GM12878 (cell line): ENCODE data around the gene ITCH. TPM values are rescaled to one million over a fixed set of nuclear protein-coding genes. Genes with fewer than 3 reads are reported as not detected.

Experiments used
- ATAC-seq: fragments of 200-7000 bp; cut with Tn5 transposase; 3 replicates; pipeline ENCODE4 v1.9.1; 2020; ENCODE audit warnings: mild to moderate bottlenecking, moderate library complexity
- BruUV-seq: library from RNA; stranded (reverse); fragments of 400-500 nt; replicated peaks from 2 replicates; lab custom pipeline; 2021; lab: Mats Ljungman, UMichigan
- CTCF ChIA-PET: fragments of 300-600 bp; sonication (Branson Sonifier 250); formaldehyde crosslinking; extraction: SDS; loops from one replicate; lab custom pipeline; 2021; ENCODE audit warnings: inconsistent platforms; lab: Yijun Ruan, JAX
- POLR2A ChIA-PET: fragments of 350-600 bp; formaldehyde crosslinking; extraction: SDS; loops from one replicate; lab custom pipeline; 2021; ENCODE audit warnings: inconsistent platforms; lab: Charles Lee
- RAD21 ChIA-PET: fragments of 300-600 bp; sonication (Branson Sonifier 250); formaldehyde crosslinking; loops from one replicate; lab custom pipeline; 2023; ENCODE audit warnings: antibody characterized with exemption; ENCODE audit not compliant: unreplicated experiment; lab: Charles Lee
- SMC1A ChIA-PET: fragments of 300-600 bp; sonication (Branson Sonifier 250); formaldehyde crosslinking; loops from one replicate; lab custom pipeline; 2023; ENCODE audit not compliant: unreplicated experiment, uncharacterized antibody; lab: Charles Lee
- DNase-seq: peaks from one replicate; pipeline ENCODE4 v3.0.0-alpha.2; 2011; ENCODE audit warnings: low read depth, low spot score
- FAIRE-seq: peaks from 3 replicates; lab custom pipeline; 2011; peaks lifted over from hg19 to GRCh38; lab: Jason Lieb, UNC
- H2AFZ ChIP-seq: 2 replicates; pipeline ENCODE4 v1.6.0; 2011; ENCODE audit warnings: low read depth, low read length, control low read depth; ENCODE audit not compliant: control insufficient read depth
- H3K27ac ChIP-seq: 2 replicates; pipeline ENCODE4 v1.5.1; 2011; ENCODE audit warnings: control low read depth; ENCODE audit not compliant: control insufficient read depth, insufficient read depth
- H3K27me3 ChIP-seq, 2 experiments: replicated peaks in 1 of 2; 2 replicates each; pipeline versions ENCODE4 v1.6.0 to v1.6.1; 2011; ENCODE audit warnings: low read length in 1 of 2; ENCODE audit not compliant: control insufficient read depth in 2 of 2, insufficient read depth in 2 of 2
- H3K36me3 ChIP-seq, 2 experiments: 2 replicates each; pipeline ENCODE4 v1.5.1; 2011; ENCODE audit warnings: low read length in 1 of 2; ENCODE audit not compliant: control insufficient read depth in 2 of 2, insufficient read depth in 2 of 2
- H3K4me1 ChIP-seq: 2 replicates; pipeline ENCODE4 v1.6.1; 2011; ENCODE audit warnings: mild to moderate bottlenecking, low read length, moderate library complexity, mixed read lengths; ENCODE audit not compliant: control insufficient read depth, insufficient read depth
- H3K4me2 ChIP-seq: 2 replicates; pipeline ENCODE4 v1.6.0; 2011; ENCODE audit warnings: control low read depth; ENCODE audit not compliant: control insufficient read depth, insufficient read depth
- H3K4me3 ChIP-seq: fragments of 200-600 bp; sonication (generic); 2 replicates; pipeline ENCODE4 v1.5.1; 2016
- H3K79me2 ChIP-seq: 2 replicates; pipeline ENCODE4 v1.6.0; 2011; ENCODE audit warnings: low read length; ENCODE audit not compliant: control insufficient read depth, insufficient read depth
- H3K9ac ChIP-seq: 2 replicates; pipeline ENCODE4 v1.8.0; 2011; ENCODE audit warnings: low read length, control low read depth, mixed read lengths; ENCODE audit not compliant: control insufficient read depth, insufficient read depth
- H3K9me3 ChIP-seq: replicated peaks from 3 replicates; pipeline ENCODE4 v1.5.1; 2011; ENCODE audit warnings: mild to moderate bottlenecking, low read length; ENCODE audit not compliant: control insufficient read depth, insufficient read depth
- H4K20me1 ChIP-seq: 2 replicates; pipeline ENCODE4 v1.6.0; 2011; ENCODE audit not compliant: control insufficient read depth, insufficient read depth
- BMI1 ChIP-seq: fragments of 450-650 bp; IDR thresholded peaks from 2 replicates; pipeline ENCODE4 v1.6.1; 2016; ENCODE audit warnings: mild to moderate bottlenecking, moderate library complexity, borderline replicate concordance
- E2F4 ChIP-seq: IDR thresholded peaks from 2 replicates; pipeline ENCODE4 v1.6.1; 2012; ENCODE audit warnings: low read depth, low read length, improper control_type of control experiment
- EGR1 ChIP-seq, 2 experiments: IDR thresholded peaks; 1 replicate in 1 of 2; 2 replicates in 1 of 2; pipeline ENCODE4 v1.6.1; 2011 to 2012; ENCODE audit warnings: low read depth in 2 of 2, low read length in 2 of 2, borderline replicate concordance in 1 of 2, mild to moderate bottlenecking in 1 of 2, moderate library complexity in 1 of 2
- EZH2 ChIP-seq: IDR thresholded peaks from 2 replicates; pipeline ENCODE4 v1.6.1; 2012; ENCODE audit warnings: low read depth, mild to moderate bottlenecking, control low read depth, inconsistent platforms, low read length, borderline replicate concordance; ENCODE audit not compliant: control insufficient read depth
- KDM1A ChIP-seq: fragments of 200-600 bp; sonication (generic); IDR thresholded peaks from 2 replicates; pipeline ENCODE4 v1.6.1; 2016; ENCODE audit warnings: borderline replicate concordance
- MTA3 ChIP-seq: IDR thresholded peaks from 2 replicates; pipeline ENCODE4 v1.6.1; 2012; ENCODE audit warnings: low read length, inconsistent platforms, borderline replicate concordance
- MYB ChIP-seq: fragments of 150-350 bp; IDR thresholded peaks from 2 replicates; pipeline ENCODE4 v1.6.1; 2014; ENCODE audit warnings: mild to moderate bottlenecking, low read depth, low read length, borderline replicate concordance
- NBN ChIP-seq: fragments of 450-650 bp; IDR thresholded peaks from 2 replicates; pipeline ENCODE4 v1.6.1; 2016
- NKRF ChIP-seq: fragments of 450-650 bp; conservative IDR thresholded peaks from 2 replicates; pipeline ENCODE4 v1.6.1; 2017; ENCODE audit warnings: mild to moderate bottlenecking, moderate library complexity
- POLR2A ChIP-seq: IDR thresholded peaks from 2 replicates; pipeline ENCODE4 v1.6.1; 2011; ENCODE audit warnings: low read depth, mild to moderate bottlenecking, low read length
- RBBP5 ChIP-seq: fragments of 200-600 bp; sonication (generic); conservative IDR thresholded peaks from 2 replicates; pipeline ENCODE4 v1.6.1; 2016
- SMC3 ChIP-seq: IDR thresholded peaks from 2 replicates; pipeline ENCODE4 v1.6.1; 2011; ENCODE audit warnings: low read length, improper control_type of control experiment, borderline replicate concordance
- SP1 ChIP-seq: IDR thresholded peaks from one replicate; pipeline ENCODE4 v1.6.1; 2011; ENCODE audit warnings: low read depth, low read length
- TARDBP ChIP-seq: IDR thresholded peaks from 2 replicates; pipeline ENCODE4 v1.6.1; 2016; ENCODE audit warnings: borderline replicate concordance
- TCF3 ChIP-seq: IDR thresholded peaks from 2 replicates; pipeline ENCODE4 v1.6.1; 2012; ENCODE audit warnings: low read depth, mild to moderate bottlenecking, low read length, borderline replicate concordance; ENCODE audit not compliant: insufficient read depth
- WGBS: methylation state at CpG from one replicate; pipeline ENCODE4 v1.1.6; 2016; ENCODE audit warnings: low lambda C conversion rate; ENCODE audit not compliant: insufficient replicate concordance, insufficient coverage; ENCODE audit errors: missing lambda C conversion rate; 5-methylcytosine and 5-hydroxymethylcytosine counted together
- in situ Hi-C: fragments of 300-500 bp; cut with MboI; formaldehyde crosslinking; loops from 9 replicates; pipeline ENCODE4 v1.14.3; 2018; ENCODE audit warnings: mixed read lengths
- intact Hi-C: fragments of 100-400 bp; cut with micrococcal nuclease; formaldehyde crosslinking; loops from one replicate; pipeline ENCODE4 v1.14.2; 2022; ENCODE audit not compliant: unreplicated experiment
- polyA plus RNA-seq, 11 experiments: library from polyadenylated mRNA; depleted of rRNA in 4 of 11; unstranded in 6 of 11; stranded (reverse) in 5 of 11; fragments of >200 nt; fragmentation: Nextera tagmentation in 4 of 11; fragmentation: Illumina TruSeq in 1 of 11; extraction: Ambion mirVana in 4 of 11; extraction: Trizol in 1 of 11; gene quantifications; 1 replicate in 1 of 11; 2 replicates in 10 of 11; pipeline versions ENCODE4 v1.2.1 to v1.2.3, GENCODE V29; 2011 to 2016; ENCODE audit warnings: inconsistent platforms in 2 of 11, missing spikeins in 2 of 11, low read depth in 1 of 11
- total RNA-seq, 4 experiments: library from RNA; depleted of rRNA in 3 of 4; stranded (reverse); fragments of >200 nt in 3 of 4; fragmentation: Illumina TruSeq in 1 of 4; extraction: Trizol in 1 of 4; gene quantifications; 2 replicates each; pipeline versions ENCODE4 v1.2.1 to v1.2.3, GENCODE V29; 2013 to 2021
- TF ChIP-seq, protein P1 (sequence below): fragments of 450-650 bp; IDR thresholded peaks from 2 replicates; pipeline ENCODE4 v1.6.1; 2017; ENCODE audit warnings: low read depth, mild to moderate bottlenecking, moderate library complexity

Gene ITCH
- total and polyA plus RNA-seq, 10 of the 15 experiments (the other 5 are each of a cell fraction or from before 2014, with no cell fraction given) = 7.5 to 46.1 (median 21.5) TPM

- TF ChIP-seq MTA3 = no peak; the same call in 1 of the 2 replicates
- no peak for TF ChIP-seq SMC3
- TF ChIP-seq KDM1A = no peak
- TF ChIP-seq NBN = peak; percentile 70; the same call in 1 of the 2 replicates
- no peak for TF ChIP-seq TARDBP
- no peak for TF ChIP-seq MYB
- TF ChIP-seq BMI1 = no peak
- no peak for TF ChIP-seq E2F4
Observed at GRCh38 chr20:34515484-34516246, 152.6 kb downstream of the ITCH start (continued).

GRCh38 chr20:34516247-34517113, 153.4 kb downstream of the ITCH start, which contains the start of gene DYNLRB1:
TSS of gene DYNLRB1 (plus strand) at chr20:34516422. CDS start at chr20:34516459, 37 bp downstream.
- H3K79me2 ChIP-seq = peaks cover 34% of the 10 kb centered on the region
- TF ChIP-seq TCF3 (no peak), NKRF (peak; percentile 74), EZH2 (no peak), SP1 (peak; percentile 71), RBBP5 (no peak), EGR1 (IDR thresholded peaks at IDR 0.05; ENCODE audit: borderline replicate concordance in 1 of 2, low read depth in 2 of 2, low read length in 2 of 2) (peak in 1 of 2 experiments; percentile 91; a peak in 2 of 3 replicates), POLR2A (peak; percentile 90)
- TF ChIP-seq, protein P1, sequence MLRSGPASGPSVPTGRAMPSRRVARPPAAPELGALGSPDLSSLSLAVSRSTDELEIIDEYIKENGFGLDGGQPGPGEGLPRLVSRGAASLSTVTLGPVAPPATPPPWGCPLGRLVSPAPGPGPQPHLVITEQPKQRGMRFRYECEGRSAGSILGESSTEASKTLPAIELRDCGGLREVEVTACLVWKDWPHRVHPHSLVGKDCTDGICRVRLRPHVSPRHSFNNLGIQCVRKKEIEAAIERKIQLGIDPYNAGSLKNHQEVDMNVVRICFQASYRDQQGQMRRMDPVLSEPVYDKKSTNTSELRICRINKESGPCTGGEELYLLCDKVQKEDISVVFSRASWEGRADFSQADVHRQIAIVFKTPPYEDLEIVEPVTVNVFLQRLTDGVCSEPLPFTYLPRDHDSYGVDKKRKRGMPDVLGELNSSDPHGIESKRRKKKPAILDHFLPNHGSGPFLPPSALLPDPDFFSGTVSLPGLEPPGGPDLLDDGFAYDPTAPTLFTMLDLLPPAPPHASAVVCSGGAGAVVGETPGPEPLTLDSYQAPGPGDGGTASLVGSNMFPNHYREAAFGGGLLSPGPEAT = peak; percentile 85

More at GRCh38 chr20:34516247-34517113, 153.4 kb downstream of the ITCH start, which contains the start of gene DYNLRB1:
- ChIA-PET CTCF (interaction anchor here (0.7 to 5.3 kb wide), 22 partner anchors 8 to 302 kb away, joined by 3 to 61 read pairs (median 4); partner anchors contain the start of gene TP53INP2), RAD21 (interaction anchor here (0.7 to 5.0 kb wide), 16 partner anchors 22 to 495 kb away, joined by 3 to 45 read pairs (median 5); partner anchors contain the start of genes ITCH and PIGU), POLR2A (interaction anchor here (0.5 to 2.7 kb wide), 18 partner anchors 64 to 1036 kb away, joined by 3 to 21 read pairs (median 4); partner anchors contain the start of genes AHCY, EIF6, ITCH and TP53INP2), SMC1A (interaction anchor here (0.5 to 4.3 kb wide), 21 partner anchors 8 to 267 kb away, joined by 3 to 35 read pairs (median 3); partner anchors contain the start of genes ITCH and TP53INP2)
- intact Hi-C loops (loop anchor here (5.0 kb wide), 2 partner anchors 39 to 149 kb away; no protein-coding TSS in a partner anchor), in situ Hi-C loops (loop anchor here (5.0 kb wide), 1 partner anchor 204 kb away; no protein-coding TSS in a partner anchor)
- FAIRE-seq (peak; percentile 23), ATAC-seq (peak; percentile 91), DNase-seq (peak; percentile 68)
- peaks cover 1% of the 10 kb centered on the region; the same call in 1 of the 2 replicates for H4K20me1 ChIP-seq
- under 1% methylated on average over 56 of the region's 59 CpGs for WGBS
- peaks cover 0 to 9% of the 10 kb centered on the region in 2 experiments; a peak in 1 of 4 replicates for H3K36me3 ChIP-seq
- BruUV-seq = TSS peak; percentile 69
- H3K9me3 ChIP-seq = no peaks in the 10 kb centered on the region
- peak within 1 kb of the TSS; percentile 82 for H3K4me3 ChIP-seq
- peaks cover 7% of the 10 kb centered on the region; the same call in 1 of the 2 replicates for H3K4me1 ChIP-seq
- H3K27me3 ChIP-seq = no peaks in the 10 kb centered on the region
- H2AFZ ChIP-seq = peak within 1 kb of the TSS; percentile 74
- H3K9ac ChIP-seq = peak within 1 kb of the TSS; percentile 86
- peak within 1 kb of the TSS; percentile 78 for H3K27ac ChIP-seq
- peak within 1 kb of the TSS; percentile 89 for H3K4me2 ChIP-seq
